Activated effector memory CD4-positive, alpha-beta T cell treated with Interleukin-2 at 50 U/mL for 16 hours (primary cell): Measurements from ENCODE around the gene MEIOC.
A peak's percentile ranks its signal among the peaks of the same experiment; 100 is the strongest.
"Not testable (repeated sequence)": the region's sequence is repeated elsewhere in the genome, so short reads cannot be mapped to it uniquely, and the experiment has no call there.

Experiments used
- DNase-seq: peaks from one replicate; pipeline ENCODE4 v3.0.0-alpha.2; 2020

The MEIOC gene

GRCh38 chr17:44648963-44649362 is 7.3 kb upstream of the MEIOC start:
- DNase-seq = no peak

DNA sequence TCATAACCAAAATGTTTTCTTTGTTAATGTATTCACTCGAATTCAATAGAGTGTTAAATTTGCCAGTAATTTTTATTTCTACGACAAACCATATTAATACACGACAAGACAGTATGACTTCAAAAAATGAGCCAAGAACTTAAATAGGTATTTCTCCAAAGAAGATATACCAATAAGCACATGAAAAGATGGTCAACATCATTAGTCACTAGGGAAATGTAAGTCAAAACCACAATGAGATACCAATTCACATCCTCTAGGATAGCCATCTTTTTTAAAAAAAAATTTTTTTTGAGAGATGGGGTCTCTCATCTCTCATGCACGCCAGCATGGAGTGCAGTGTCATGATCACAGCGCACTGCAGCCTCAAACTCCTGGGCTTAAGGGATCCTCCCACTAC is 5.0 kb upstream of the MEIOC start:
- DNase-seq = no peak

DNA sequence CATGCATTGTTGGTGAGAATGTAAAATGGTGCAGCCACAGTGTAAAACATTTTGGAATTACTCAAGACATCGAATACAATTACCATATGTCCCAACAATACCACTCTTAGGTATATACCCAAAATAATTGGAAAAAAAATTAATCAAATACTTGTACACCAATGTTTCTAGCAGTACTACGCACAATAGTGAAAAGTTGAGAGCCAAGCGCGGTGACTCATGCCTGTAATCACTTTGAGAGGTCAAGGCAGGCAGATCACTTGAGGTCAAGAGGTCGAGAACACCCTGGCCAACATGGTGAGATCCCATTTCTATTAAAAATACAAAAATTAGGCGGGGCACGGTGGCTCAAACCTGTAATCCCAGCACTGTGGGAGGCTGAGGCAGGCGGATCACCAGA is 3.5 kb upstream of the MEIOC start:
- no peak for DNase-seq

DNA sequence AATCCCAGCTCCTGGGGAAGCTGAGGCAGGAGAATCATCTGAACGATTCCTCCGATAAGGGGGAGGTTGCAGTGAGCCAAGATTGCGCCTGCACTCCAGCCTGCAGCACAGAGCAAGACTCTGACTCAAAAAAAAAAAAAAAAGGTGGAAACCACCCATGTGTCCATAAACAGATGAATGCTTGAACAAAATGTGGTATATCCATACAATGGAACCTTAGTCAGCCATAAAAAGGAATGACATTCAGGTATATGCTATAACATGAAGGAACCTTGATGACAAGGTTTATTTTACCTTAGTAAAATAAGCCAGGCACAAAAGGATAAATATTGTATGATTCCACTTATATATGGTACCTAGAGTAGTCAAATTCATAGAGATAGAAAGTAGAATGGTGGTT is 2.9 kb upstream of the MEIOC start:
- DNase-seq = no peak

GRCh38 chr17:44653954-44654353 is 2.3 kb upstream of the MEIOC start:
- DNase-seq = no peak

- no peak for DNase-seq
Measured at GRCh38 chr17:44661835-44662234, 5.6 kb downstream of the MEIOC start.

DNA sequence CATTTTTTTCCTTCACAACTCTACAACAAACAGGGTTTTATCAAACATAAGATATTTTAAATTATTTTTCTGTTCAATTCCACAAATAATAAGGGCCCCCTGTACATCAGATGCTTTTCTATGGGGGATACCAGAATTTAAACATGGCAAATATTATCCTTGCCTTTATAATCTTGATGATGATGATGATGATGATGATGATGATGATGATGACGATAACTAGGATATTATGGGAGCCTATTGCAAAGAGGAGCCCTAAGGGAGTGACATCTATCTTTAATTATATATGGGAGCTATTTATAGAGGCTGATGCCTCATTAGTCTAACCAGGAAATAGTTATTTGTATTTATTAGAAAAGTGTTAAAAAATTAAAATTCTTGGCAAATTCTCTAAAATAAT is 6.8 kb downstream of the MEIOC start:
- DNase-seq = no peak

DNA sequence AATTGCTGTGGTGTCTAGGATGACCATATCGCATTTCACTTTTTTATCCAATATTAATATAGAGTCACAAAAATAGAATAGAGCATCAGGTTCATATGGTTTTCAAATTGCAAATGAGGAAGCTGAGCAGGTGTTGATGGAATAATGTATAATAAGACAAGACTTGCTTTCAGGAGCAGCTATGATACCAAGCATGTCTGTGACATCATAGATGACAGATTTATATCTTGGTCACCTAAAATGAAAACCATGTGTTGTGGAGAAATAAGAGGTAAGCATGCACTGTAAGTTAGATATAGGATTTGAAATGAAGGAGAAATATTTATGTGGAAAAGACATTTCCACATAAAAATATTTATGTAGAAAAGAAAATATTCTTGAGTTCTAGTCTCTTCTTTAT is 8.6 kb downstream of the MEIOC start:
- DNase-seq = no peak

- DNase-seq = no peak
Measured at GRCh38 chr17:44666006-44666405, 9.7 kb downstream of the MEIOC start.

DNA sequence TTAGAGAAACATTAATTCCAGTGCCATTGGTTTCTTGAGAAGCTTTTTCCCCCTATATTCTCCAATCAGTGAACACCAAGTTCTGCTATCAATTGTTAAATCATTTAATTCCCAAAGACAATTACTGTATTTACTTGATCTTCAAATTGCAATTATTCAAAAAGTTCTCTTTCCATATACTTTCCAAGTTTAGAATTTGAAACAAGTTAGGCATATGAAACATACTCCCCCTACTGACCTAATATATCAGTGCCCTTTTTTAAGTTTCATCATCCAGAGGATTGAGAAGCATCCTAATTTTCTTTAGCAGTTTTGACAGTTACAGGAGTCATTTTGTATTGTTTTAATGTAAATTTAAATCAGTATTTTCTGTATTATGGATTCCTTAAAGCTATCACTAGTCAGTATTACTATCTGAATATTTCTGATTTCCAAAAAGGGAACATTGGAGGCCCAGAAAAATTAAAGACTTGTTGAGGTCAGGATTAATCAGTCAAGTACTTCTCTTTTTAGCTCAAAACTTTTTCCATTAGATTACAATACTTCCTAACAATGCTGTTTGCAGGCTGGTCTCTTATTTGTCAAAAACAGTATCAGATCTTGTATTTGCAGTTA is 16.3 kb downstream of the MEIOC start:
- no peak for DNase-seq

DNA sequence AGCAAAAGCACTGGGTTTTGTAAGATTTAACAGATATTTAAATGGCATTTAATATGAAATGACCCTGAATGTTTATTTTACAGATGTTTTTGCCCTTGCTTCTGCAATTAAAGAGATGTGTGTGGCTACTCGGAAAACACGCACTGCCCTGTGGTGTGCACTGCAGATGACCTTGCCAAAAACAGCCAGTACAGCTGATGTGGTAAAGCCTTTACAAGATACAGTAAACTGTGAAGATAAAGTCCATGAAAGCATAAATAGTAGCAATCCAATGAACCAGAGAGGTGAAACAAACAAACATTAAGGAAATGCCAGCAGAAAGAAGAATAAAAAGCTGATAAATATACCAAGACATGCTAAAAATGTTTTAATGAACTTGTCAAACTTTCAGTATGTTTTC is 17.6 kb downstream of the MEIOC start:
- DNase-seq = no peak

GRCh38 chr17:44677136-44677535 is 20.9 kb downstream of the MEIOC start:
- no peak for DNase-seq

DNA sequence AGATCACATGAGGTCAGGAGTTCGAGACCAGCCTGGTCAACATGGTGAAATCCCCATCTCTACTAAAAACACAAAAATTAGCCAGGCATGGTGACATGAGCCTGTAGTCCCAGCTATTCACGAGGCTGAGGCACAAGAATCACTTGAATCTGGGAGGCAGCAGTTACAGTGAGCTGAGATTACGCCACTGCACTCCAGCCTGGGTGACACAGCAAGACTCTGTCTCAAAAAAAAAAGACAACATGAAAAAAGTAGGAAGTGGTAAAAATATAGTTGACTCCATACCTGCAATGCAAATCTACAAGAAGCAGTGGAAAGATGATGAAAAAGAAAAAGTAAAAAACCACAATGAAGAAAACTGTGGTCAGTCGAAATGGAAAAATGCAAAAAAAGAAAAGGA is 27.0 kb downstream of the MEIOC start:
- DNase-seq = not testable (repeated sequence)

GRCh38 chr17:44687756-44688155 is 31.5 kb downstream of the MEIOC start:
- no peak for DNase-seq

GRCh38 chr17:44688200-44688599 is 31.9 kb downstream of the MEIOC start:
- no peak for DNase-seq

DNA sequence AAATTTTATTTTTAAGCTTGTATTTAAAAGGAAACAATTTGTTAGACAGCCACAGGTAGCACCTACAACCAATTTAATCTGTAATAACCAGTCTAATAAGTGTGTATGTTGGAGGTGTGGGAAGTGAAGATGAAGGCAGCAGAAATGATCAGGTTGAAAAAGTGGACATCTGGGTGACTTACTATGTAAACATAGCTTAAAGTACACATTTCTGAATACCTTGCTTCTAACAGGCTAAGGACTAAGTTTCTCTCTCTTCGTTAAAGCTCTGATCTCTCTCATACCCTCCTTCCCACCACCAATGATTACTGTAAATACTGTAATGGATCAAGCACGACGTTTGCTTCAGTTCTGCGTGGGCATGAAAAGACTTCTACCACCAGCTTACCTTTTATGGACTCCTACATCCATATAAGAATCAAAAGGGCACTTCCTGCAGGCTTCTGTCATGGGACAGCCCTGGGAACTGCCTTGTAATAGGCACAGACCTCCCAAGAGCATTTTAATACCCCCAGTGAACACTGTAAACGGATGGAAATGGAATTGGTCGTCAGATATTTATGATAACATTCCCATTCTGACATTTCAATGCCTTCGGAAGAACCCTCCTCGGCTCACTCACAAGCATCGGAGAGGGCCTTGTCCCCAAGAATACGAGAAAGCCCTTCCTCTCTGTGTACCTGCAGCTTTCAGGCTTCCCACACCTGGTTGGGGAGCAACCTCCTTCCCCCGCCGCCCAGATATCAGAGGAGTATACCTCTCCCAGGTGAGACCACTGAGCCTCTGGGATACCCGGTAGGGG is 32.6 kb downstream of the MEIOC start:
- DNase-seq = no peak

DNA sequence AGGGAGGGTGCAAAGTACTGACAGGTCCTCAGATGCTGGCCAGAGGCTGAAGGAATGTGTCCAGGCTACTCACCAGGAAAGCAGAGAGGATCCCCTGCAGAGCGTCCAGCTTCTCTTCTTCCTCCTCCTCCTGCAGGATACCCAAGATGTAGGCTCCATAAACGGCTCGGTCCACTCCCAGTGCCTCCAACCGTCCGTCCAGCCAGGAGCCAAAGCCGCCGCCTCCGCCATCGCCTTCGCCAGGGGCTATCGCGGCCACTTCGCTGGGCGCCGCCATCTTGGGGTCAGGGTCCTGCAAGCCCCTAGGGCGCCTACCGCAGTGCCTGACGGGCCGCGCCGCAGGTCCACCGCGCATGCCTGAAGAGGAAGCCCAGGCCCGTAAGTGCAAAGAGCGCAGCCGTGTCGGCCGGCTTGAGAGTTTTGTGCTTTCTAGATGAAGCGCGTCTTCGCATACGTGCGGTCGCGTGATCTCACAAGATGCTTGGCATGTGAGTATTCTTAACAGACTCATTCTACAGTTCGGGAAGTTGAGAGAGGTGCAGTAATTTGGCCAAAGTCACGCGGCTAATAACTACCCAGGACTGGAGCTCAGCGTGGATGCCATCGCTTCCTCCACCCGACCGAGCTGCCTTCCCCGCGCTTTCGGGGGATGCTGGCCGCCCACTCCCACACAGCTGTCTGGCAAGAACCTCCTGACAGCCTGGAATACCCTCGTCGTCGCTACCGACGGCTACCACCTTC is 33.4 kb downstream of the MEIOC start, which contains the start of gene CCDC43:
CCDC43 (minus strand) TSS at position 300 of the 741 bp plus-strand sequence; CDS start at position 277, 23 bp downstream.
- DNase-seq = peak; percentile 89

DNA sequence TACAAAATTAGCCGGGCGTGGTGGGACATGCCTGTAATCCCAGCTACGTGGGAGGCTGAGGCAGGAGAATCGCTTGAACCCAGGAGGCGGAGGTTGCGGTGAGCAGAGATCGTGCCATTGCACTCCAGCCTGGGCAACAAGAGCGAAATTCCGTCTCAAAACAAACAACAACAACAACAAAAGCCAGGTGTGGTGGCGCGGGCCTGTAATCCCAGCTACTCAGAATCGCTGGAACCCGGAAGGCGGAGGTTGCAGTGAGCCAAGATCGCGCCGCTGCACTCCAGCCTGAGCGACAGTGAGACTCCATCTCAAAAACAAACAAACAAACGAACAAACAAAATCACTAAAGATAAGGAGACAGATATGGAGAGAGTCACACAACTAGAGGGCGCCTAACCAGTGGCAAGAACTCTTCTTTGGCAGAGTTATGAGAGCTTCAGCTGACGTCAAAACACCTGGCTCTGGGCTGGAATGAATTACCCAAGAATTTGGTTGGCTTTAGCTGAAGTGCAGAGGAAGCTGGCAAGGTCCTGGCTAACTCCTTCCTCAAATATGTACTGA is 34.6 kb downstream of the MEIOC start:
- DNase-seq = not testable (repeated sequence)

- DNase-seq = no peak
Measured at GRCh38 chr17:44693609-44694008, 37.3 kb downstream of the MEIOC start.

DNA sequence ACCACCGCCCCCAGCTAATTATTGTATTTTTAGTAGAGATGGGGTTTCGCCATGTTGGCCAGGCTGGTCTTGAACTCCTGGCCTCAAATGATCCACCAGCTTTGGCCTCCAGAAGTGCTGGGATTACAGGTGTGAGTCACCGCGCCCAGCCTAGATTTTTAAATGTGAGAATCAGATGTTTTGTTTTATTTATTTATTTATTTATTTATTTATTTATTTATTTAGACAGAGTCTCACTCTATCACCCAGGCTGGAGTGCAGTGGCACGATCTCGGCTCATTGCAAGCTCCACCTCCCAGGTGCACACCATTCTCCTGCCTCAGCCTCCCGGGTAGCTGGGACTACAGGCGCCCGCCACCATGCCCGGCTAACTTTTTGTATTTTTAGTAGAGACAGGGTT is 44.0 kb downstream of the MEIOC start:
- not testable (repeated sequence) for DNase-seq

- DNase-seq = no peak
Measured at GRCh38 chr17:44707755-44708400, 51.6 kb downstream of the MEIOC start.

GRCh38 chr17:44708401-44709263 is 52.4 kb downstream of the MEIOC start, which contains the start of gene DBF4B:
DBF4B (plus strand) TSS chr17:44708665; CDS start chr17:44708821, 156 bp downstream.
- peak; percentile 71 for DNase-seq
